GM10266 (cell line): ENCODE measurements around the gene ERN1.

Source experiments
- DNase-seq: peaks from one replicate; pipeline ENCODE4 v3.0.0; 2012; ENCODE audit errors: extremely low spot score
- CTCF ChIP-seq: IDR thresholded peaks from 2 replicates; pipeline ENCODE4 v1.5.1; 2012; ENCODE audit warnings: mild to moderate bottlenecking, low read depth; ENCODE audit not compliant: control insufficient read depth, insufficient read depth; ENCODE audit errors: missing control alignments

The ERN1 gene

GRCh38 chr17:64133546-64134215 lies 3.7 kb upstream of the ERN1 start:
- DNase-seq, result peak; percentile 58

GRCh38 chr17:64131606-64132270 lies 1.8 kb upstream of the ERN1 start:
- DNase-seq, result no peak
- no peak for TF ChIP-seq CTCF

More at GRCh38 chr17:64133546-64134215, 3.7 kb upstream of the ERN1 start:
- TF ChIP-seq CTCF, result peak; percentile 66

GRCh38 chr17:64130559-64131001 lies 636 bp upstream of the ERN1 start:
- TF ChIP-seq CTCF, result no peak
- no peak for DNase-seq

- DNase-seq, result no peak
Measured at GRCh38 chr17:64129515-64129764, 504 bp downstream of the ERN1 start.

GRCh38 chr17:64128787-64129514 lies 993 bp downstream of the ERN1 start:
- no peak for TF ChIP-seq CTCF
- no peak for DNase-seq

More at GRCh38 chr17:64129515-64129764, 504 bp downstream of the ERN1 start:
- no peak for TF ChIP-seq CTCF

GRCh38 chr17:64126918-64127317 lies 3.0 kb downstream of the ERN1 start:
- TF ChIP-seq CTCF, result no peak
- DNase-seq, result no peak

- DNase-seq, result no peak
- TF ChIP-seq CTCF, result no peak
Measured at GRCh38 chr17:64125937-64126336, 4.0 kb downstream of the ERN1 start.
